ENCODE measurements around the gene COPA. TPM values are rescaled to one million over a fixed set of nuclear protein-coding genes. Genes with fewer than 3 reads are reported as not detected.

The COPA gene
- total RNA-seq, 1 experiment from 2014 or later: 118 TPM

- Histone ChIP-seq H2BK120ac (ENCODE audit: low read depth, low read length, poor library complexity, severe bottlenecking) (no peak overlapping the region), H3K56ac (ENCODE audit: insufficient read length, low read depth, low read length) (no peak overlapping the region), H4K20me1 (ENCODE audit: control insufficient read depth, insufficient read depth, insufficient read length) (no peaks in the 10 kb centered on the region), H3K79me1 (ENCODE audit: insufficient read depth, low read depth, low read length, poor library complexity, severe bottlenecking) (no peaks in the 10 kb centered on the region), H3T11ph (ENCODE audit: low read length) (no peak overlapping the region), H3K4me2 (ENCODE audit: insufficient read depth, insufficient read length, low read length) (no peak overlapping the region), H3K4ac (ENCODE audit: low read depth, low read length) (no peak overlapping the region), H3K4me1 (ENCODE audit: insufficient read depth, low read length) (no peaks in the 10 kb centered on the region), H3K79me2 (ENCODE audit: insufficient read depth, low read length) (peaks cover 3% of the 10 kb centered on the region; the same call in 1 of the 2 replicates), H3K18ac (ENCODE audit: insufficient read length, low read depth, low read length) (no peak overlapping the region), H4K5ac (ENCODE audit: insufficient read length, low read depth, low read length) (no peak overlapping the region), H3K27me3 (ENCODE audit: insufficient read depth, low read length) (no peaks in the 10 kb centered on the region), H3K23me2 (ENCODE audit: insufficient read length, low read depth, low read length, poor library complexity, severe bottlenecking) (no peaks in the 10 kb centered on the region), H3K9me3 (ENCODE audit: control insufficient read depth, low read depth, low read length) (no peaks in the 10 kb centered on the region), H2BK20ac (ENCODE audit: low read depth, low read length, poor library complexity, severe bottlenecking) (no peak overlapping the region), H3K23ac (ENCODE audit: insufficient read length, low read depth, low read length) (no peak overlapping the region), H2AK5ac (ENCODE audit: insufficient read length, low read length) (no peak overlapping the region), H4K91ac (ENCODE audit: insufficient read length, low read depth, low read length) (no peak overlapping the region), H2BK12ac (ENCODE audit: insufficient read length, low read depth, low read length) (no peak overlapping the region), H3K14ac (ENCODE audit: insufficient read depth, low read length) (no peak overlapping the region), H2BK15ac (ENCODE audit: low read depth, low read length) (no peak overlapping the region), H2AFZ (ENCODE audit: low read length) (no peak overlapping the region), H3K27ac (ENCODE audit: insufficient read length, low read depth, low read length) (no peak overlapping the region), H4K8ac (replicated peaks; ENCODE audit: insufficient read length, low read depth, low read length) (no peak overlapping the region), H3K9ac (ENCODE audit: extremely low read depth, insufficient read length, low read length) (no peak overlapping the region), H2BK5ac (ENCODE audit: insufficient read length, low read length) (no peak overlapping the region)
- H3K36me3 Mint-ChIP-seq (ENCODE audit: insufficient read depth in 1 of 3, low read depth in 3 of 3): peaks cover 0 to 31% (median 30%) of the 10 kb centered on the region in 3 experiments; a peak in 5 of 7 replicates
- no peaks in the 10 kb centered on the region for H3K9me3 Mint-ChIP-seq
- H3K4me1 Mint-ChIP-seq: peaks cover 2 to 11% of the 10 kb centered on the region in 2 experiments; a peak in 3 of 4 replicates
- no peak for DNase-seq
- no peak overlapping the region for H3K4me3 Mint-ChIP-seq
- WGBS (ENCODE audit: extremely low coverage, insufficient read length, low lambda C conversion rate): no CpG with 5 or more reads among the region's 1 CpG
- H3K27ac Mint-ChIP-seq: no peak overlapping the region; a peak in 1 of 7 replicates
- no peak for TF ChIP-seq CTCF (conservative IDR thresholded peaks at IDR 0.05)
- no peaks in the 10 kb centered on the region for H3K27me3 Mint-ChIP-seq (ENCODE audit: low read depth)
These were observed 97.6 kb downstream of the COPA start for GRCh38 chr1:160245434-160245833.

Data from H9 (cell line).